LHCN-M2 (cell line): ENCODE data around the gene BCL2L14. TPM values are rescaled to one million over a fixed set of nuclear protein-coding genes. Genes with fewer than 3 reads are reported as not detected.
"Not testable (repeated sequence)": the region's sequence is repeated elsewhere in the genome, so short reads cannot be mapped to it uniquely, and the experiment has no call there.

ENCODE experiments used
- DNase-seq: peaks from one replicate; pipeline ENCODE4 v3.0.0-alpha.2; 2012; ENCODE audit warnings: low read depth
- total RNA-seq: library from RNA; depleted of rRNA; stranded (reverse); fragments of >200 nt; gene quantifications from 2 replicates; pipeline ENCODE4 v1.2.3, GENCODE V29; 2014; rRNA removed

BCL2L14 gene
- total RNA-seq, 1 experiment from 2014 or later: not detected

DNA sequence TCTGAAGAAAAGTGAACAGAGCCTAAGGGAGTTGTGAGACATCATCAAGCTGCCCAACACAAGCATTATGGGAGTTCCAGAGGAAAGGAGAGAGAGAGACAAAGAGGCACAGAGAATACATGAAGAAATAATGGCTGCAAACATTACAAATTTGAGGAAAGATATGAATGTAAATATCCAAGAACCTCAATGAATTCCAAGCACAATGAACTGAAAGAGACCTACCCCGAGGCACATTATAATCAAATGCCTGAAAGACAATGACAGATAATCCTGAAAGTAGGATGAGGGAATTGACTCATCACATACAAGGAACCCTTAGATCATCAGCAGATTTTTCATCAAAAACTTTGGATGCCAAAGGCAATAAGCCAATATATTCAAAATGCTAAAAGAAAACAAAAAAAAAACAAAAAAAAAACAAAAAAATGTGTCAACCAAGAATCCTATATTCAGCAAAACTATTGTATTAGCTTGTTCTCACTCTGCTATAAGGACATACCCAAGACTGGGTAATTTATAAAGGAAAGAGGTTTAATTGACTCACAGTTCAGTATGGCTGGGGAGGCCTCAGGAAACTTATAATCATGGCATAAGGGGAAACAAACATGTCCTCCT is 37.8 kb downstream of the BCL2L14 start:
- DNase-seq: no peak

DNA sequence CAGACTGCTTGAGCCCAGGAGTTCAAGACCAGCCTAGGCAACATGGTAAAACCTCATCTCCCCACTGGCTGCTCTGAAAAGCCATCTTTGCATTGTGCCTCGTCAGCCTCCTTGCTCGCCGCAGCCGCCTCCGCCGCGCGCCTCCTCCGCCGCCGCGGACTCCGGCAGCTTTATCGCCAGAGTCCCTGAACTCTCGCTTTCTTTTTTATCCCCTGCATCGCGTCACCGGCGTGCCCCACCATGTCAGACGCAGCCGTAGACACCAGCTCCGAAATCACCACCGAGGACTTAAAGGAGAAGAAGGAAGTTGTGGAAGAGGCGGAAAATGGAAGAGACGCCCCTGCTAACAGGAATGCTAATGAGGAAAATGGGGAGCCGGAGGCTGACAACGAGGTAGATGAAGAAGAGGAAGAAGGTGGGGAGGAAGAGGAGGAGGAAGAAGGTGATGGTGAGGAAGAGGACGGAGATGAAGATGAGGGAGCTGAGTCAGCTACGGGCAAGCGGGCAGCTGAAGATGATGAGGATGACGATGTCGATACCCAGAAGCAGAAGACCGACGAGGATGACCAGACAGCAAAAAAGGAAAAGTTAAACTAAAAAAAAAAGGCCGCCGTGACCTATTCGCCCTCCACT is 40.3 kb downstream of the BCL2L14 start:
- not testable (repeated sequence) for DNase-seq

DNA sequence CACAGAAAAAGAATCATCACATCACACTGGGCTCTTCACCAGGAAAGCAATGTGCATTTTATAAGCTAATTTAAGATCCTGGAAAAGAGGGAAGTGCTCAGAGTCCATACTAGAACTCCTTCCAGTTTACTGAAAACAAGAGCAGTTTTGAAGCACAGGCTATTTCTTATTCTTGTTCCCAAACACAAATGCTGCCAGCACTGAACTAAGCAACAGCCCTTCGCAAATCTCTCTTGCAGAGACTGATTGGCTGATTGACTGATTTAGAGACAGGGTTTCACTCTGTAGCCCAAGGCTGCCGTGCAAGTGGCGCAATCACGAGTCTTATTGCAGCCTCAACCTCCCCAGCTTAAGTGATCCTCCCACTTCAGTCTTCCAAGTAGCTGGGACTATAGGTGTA is 44.8 kb downstream of the BCL2L14 start:
- DNase-seq: no peak

GRCh38 chr12:12116677-12117076 is 45.9 kb downstream of the BCL2L14 start:
- no peak for DNase-seq

DNA sequence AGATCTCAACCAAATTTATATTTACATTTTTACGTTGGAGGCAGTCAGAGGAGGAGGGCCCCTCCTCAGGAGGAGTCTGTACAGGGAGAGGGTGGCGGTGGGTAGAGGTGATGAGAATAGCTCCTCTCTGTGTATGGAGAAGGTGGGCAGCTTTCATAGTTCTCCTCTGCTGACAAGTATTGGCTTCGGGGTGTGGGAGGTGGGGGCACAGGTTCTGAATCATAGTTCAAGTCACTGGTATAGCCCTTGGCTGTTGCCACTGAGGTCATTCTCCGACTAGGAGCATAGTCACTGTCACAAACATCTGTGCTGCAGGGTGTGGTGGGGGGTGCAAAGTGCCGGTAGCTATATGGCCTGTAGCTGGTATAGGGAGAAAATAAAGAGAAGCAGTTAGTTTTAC is 50.3 kb downstream of the BCL2L14 start:
- no peak for DNase-seq

- DNase-seq: no peak
Measured at GRCh38 chr12:12123036-12123604, 52.4 kb downstream of the BCL2L14 start.

GRCh38 chr12:12126551-12126950 is 55.8 kb downstream of the BCL2L14 start:
- DNase-seq: no peak

DNA sequence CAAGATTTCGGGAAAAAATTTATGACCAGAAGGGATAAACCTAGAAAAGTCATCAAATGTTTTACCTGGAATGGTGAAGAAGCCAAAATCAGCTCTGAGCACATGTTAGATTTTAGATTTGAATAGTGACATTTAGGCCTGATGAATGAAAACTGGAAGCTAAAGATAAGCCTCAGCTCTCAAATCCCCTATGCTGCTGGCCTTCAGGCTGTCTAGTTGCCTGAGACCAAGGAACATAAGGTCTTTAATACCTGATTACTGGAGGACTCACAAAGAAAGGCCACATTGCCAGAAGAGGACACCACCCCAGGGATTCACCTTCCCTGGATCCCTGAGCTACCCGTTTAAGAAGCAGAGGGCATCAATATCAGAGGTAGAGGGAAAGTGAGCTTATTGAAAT is 56.6 kb downstream of the BCL2L14 start:
- no peak for DNase-seq

DNA sequence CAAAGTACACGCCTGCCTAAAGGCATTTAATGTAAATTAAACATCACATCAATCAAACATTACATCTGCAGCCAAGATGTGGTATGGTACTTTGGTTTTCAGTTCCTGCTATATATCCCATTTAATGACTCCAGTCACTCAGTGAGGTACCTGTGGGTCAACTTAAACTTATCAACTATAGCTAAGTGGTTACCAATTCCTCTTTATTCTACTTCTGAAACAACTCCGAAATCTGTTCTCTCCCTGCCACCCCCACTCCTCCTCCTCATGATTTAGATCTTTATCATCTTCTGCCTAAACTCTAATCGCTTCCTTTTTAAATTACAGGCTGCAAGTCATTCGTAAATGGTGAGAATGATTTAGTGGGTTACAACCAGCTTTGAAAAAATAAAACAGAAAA is 57.9 kb downstream of the BCL2L14 start:
- DNase-seq: no peak

GRCh38 chr12:12133259-12133658 is 62.5 kb downstream of the BCL2L14 start:
- no peak for DNase-seq

DNA sequence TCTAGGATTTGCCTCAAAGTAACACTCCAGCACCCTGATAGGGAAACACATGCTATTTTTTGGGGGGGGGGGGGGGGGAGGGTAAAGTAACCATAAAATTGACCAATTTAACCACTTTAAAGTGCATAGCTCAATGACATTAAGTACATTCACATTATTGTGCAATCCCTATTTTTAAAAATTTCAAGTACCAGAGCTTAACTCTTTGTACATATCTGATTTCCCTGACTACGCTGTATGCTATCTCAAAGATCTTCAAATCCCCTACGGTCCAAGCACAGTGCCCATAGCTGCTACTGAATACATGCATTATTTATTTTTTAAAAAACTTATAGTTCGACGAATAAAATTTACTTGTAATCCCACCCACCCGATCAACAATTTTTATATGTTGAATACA is 63.0 kb downstream of the BCL2L14 start:
- DNase-seq: no peak

GRCh38 chr12:12138203-12139154 is 67.7 kb downstream of the BCL2L14 start:
- DNase-seq: no peak

- no peak for DNase-seq
Measured at GRCh38 chr12:12141000-12141399, 70.3 kb downstream of the BCL2L14 start.

DNA sequence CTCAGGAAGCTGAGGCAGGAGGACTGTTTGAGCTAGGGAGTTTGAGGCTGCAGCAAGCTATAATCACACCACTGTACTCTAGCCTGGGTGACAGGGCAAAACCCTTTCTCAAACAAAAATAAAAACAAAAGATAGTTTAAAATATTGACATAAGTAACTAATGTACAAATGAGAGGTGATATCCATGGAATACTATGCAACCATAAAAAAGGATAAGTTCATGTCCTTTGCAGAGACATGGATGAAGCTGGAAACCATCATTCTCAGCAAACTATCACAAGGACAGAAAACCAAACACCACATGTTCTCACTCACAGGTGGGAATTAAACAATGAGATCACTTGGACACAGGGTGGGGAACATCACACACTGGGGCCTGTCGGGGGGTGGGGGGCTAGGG is 73.8 kb downstream of the BCL2L14 start:
- not testable (repeated sequence) for DNase-seq

- no peak for DNase-seq
Measured at GRCh38 chr12:12147111-12147510, 76.4 kb downstream of the BCL2L14 start.

Other genes starting within 250 kb of the BCL2L14 start
- 8.0 and 10.3 TPM in 2 replicates for gene LRP6, start 196.1 kb downstream of the BCL2L14 start, total RNA-seq